HepG2 (cell line): ENCODE data around the gene MUC4. TPM values are rescaled to one million over a fixed set of nuclear protein-coding genes. Genes with fewer than 3 reads are reported as not detected.
A peak's percentile ranks its signal among the peaks of the same experiment; 100 is the strongest.

Source experiments
- BHLHE40 ChIP-seq: IDR thresholded peaks from 2 replicates; pipeline ENCODE4 v1.6.1; 2011; ENCODE audit warnings: low read length, improper control_type of control experiment
- CHD4 ChIP-seq: fragments of 200-600 bp; sonication (generic); IDR thresholded peaks from 2 replicates; pipeline ENCODE4 v1.7.0; 2017; ENCODE audit warnings: mild to moderate bottlenecking, low read length, borderline replicate concordance
- CREB1 ChIP-seq, 2 experiments: fragments of 450-650 bp in 1 of 2; IDR thresholded peaks; 2 replicates each; pipeline ENCODE4 v1.6.1; 2016 to 2017; ENCODE audit warnings: control low read depth in 1 of 2, mild to moderate bottlenecking in 1 of 2, missing compliant biosample characterization in 1 of 2, missing genetic modification characterization in 1 of 2
- CSRNP1 ChIP-seq: sonication (generic); formaldehyde crosslinking; IDR thresholded peaks from 2 replicates; pipeline ENCODE4 v1.8.1; 2023; ENCODE audit warnings: mild to moderate bottlenecking, missing genetic modification reagents
- CSRNP2 ChIP-seq: sonication (generic); formaldehyde crosslinking; conservative IDR thresholded peaks from 2 replicates; pipeline ENCODE4 v1.8.0; 2022; ENCODE audit warnings: low read depth, missing genetic modification reagents
- DNMT3B ChIP-seq: conservative IDR thresholded peaks from 2 replicates; pipeline ENCODE4 v1.6.1; 2016; ENCODE audit warnings: missing biosample characterization, control low read depth
- FIP1L1 ChIP-seq: fragments of 200-400 bp; formaldehyde crosslinking; IDR thresholded peaks from 2 replicates; pipeline ENCODE4 v1.6.1; 2018; ENCODE audit warnings: low read depth, mild to moderate bottlenecking, low read length, moderate library complexity, borderline replicate concordance; ENCODE audit not compliant: insufficient read depth
- GABPA ChIP-seq, 2 experiments: IDR thresholded peaks; 2 replicates each; pipeline ENCODE4 v1.6.1; 2011 to 2016; ENCODE audit warnings: low read depth in 2 of 2, low read length in 1 of 2, missing biosample characterization in 1 of 2, missing genetic modification characterization in 1 of 2
- HOMEZ ChIP-seq: IDR thresholded peaks from 2 replicates; pipeline ENCODE4 v1.6.1; 2016; ENCODE audit warnings: low read depth
- KDM6A ChIP-seq: IDR thresholded peaks from 2 replicates; pipeline ENCODE4 v1.6.1; 2016; ENCODE audit warnings: low read depth
- MBNL3 ChIP-seq: fragments of 250-450 bp; sonication (Bioruptor Pico); conservative IDR thresholded peaks from 2 replicates; pipeline ENCODE4 v1.8.0; 2022; ENCODE audit warnings: mild to moderate bottlenecking, inconsistent platforms
- MIER2 ChIP-seq: IDR thresholded peaks from 2 replicates; pipeline ENCODE4 v1.6.1; 2016; ENCODE audit warnings: missing biosample characterization, missing genetic modification reagents
- NRL ChIP-seq: sonication (generic); formaldehyde crosslinking; IDR thresholded peaks from 2 replicates; pipeline ENCODE4 v1.5.0; 2020; ENCODE audit warnings: missing genetic modification reagents, mild to moderate bottlenecking, moderate library complexity, borderline replicate concordance
- PRPF4 ChIP-seq: fragments of 200-400 bp; formaldehyde crosslinking; IDR thresholded peaks from 2 replicates; pipeline ENCODE4 v1.6.1; 2016; ENCODE audit warnings: low read length, low read depth; ENCODE audit not compliant: poor library complexity, severe bottlenecking
- SATB2 ChIP-seq: sonication (generic); formaldehyde crosslinking; IDR thresholded peaks from 2 replicates; pipeline ENCODE4 v1.5.0; 2020; ENCODE audit warnings: missing genetic modification reagents
- SCMH1 ChIP-seq: sonication (generic); formaldehyde crosslinking; IDR thresholded peaks from 2 replicates; pipeline ENCODE4 v1.9.0; 2021; ENCODE audit warnings: missing genetic modification reagents, mild to moderate bottlenecking, borderline replicate concordance
- TSC22D2 ChIP-seq: sonication (generic); formaldehyde crosslinking; IDR thresholded peaks from 2 replicates; pipeline ENCODE4 v1.5.1; 2020; ENCODE audit warnings: missing genetic modification reagents, mild to moderate bottlenecking, borderline replicate concordance
- ZBTB14 ChIP-seq: sonication (generic); formaldehyde crosslinking; IDR thresholded peaks from 2 replicates; pipeline ENCODE4 v1.4.0; 2020; ENCODE audit warnings: missing genetic modification reagents
- ZNF292 ChIP-seq: sonication (generic); formaldehyde crosslinking; IDR thresholded peaks from 2 replicates; pipeline ENCODE4 v1.8.1; 2022; ENCODE audit warnings: mild to moderate bottlenecking, low read depth, missing genetic modification reagents, borderline replicate concordance
- ZNF329 ChIP-seq: sonication (generic); formaldehyde crosslinking; IDR thresholded peaks from 2 replicates; pipeline ENCODE4 v1.9.0; 2021; ENCODE audit warnings: low read depth, mild to moderate bottlenecking, missing genetic modification reagents
- ZNF543 ChIP-seq: sonication (generic); formaldehyde crosslinking; IDR thresholded peaks from 2 replicates; pipeline ENCODE4 v1.4.0; 2020; ENCODE audit warnings: mild to moderate bottlenecking, missing genetic modification reagents
- ZSCAN22 ChIP-seq: sonication (generic); formaldehyde crosslinking; IDR thresholded peaks from 2 replicates; pipeline ENCODE4 v1.4.0; 2020; ENCODE audit warnings: mild to moderate bottlenecking, missing genetic modification reagents
- ZSCAN25 ChIP-seq: sonication (generic); formaldehyde crosslinking; IDR thresholded peaks from 2 replicates; pipeline ENCODE4 v1.8.0; 2022; ENCODE audit warnings: mild to moderate bottlenecking, missing genetic modification reagents
- polyA plus RNA-seq, 8 experiments: library from polyadenylated mRNA; depleted of rRNA in 3 of 8; stranded (reverse) in 7 of 8; unstranded in 1 of 8; fragments of >200 nt; fragmentation: Illumina TruSeq in 4 of 8; extraction: Trizol in 4 of 8; gene quantifications; 2 replicates each; pipeline versions ENCODE4 v1.2.1 to v1.2.3, GENCODE V29; 2011 to 2016; ENCODE audit warnings: low read depth in 4 of 8, missing spikeins in 1 of 8, mixed read lengths in 1 of 8; ENCODE audit not compliant: insufficient read depth in 1 of 8
- total RNA-seq, 5 experiments: library from RNA; depleted of rRNA; stranded (reverse); fragments of >200 nt; fragmentation: Illumina TruSeq; extraction: Trizol; gene quantifications; 2 replicates each; pipeline ENCODE4 v1.2.3, GENCODE V29; 2016; ENCODE audit warnings: low read depth in 1 of 5

MUC4 gene
- total and polyA plus RNA-seq, 2 of the 13 experiments (the other 11 are each of a cell fraction or from before 2014, with no cell fraction given), result not detected

GRCh38 chr3:195847055-195847950, 35.6 kb upstream of the MUC4 start (continued):
- 0 out of 2 replicates have a peak, but pooled peaks have one; percentile 39 for TF ChIP-seq ZNF292
- TF ChIP-seq BHLHE40, result no peak
- no peak for TF ChIP-seq KDM6A (CRISPR knock-in tag)
- no peak for TF ChIP-seq ZNF543
- no peak for TF ChIP-seq ZSCAN25 (CRISPR knock-in tag)
- TF ChIP-seq ZSCAN22, result no peak
- TF ChIP-seq CSRNP1, result 0 out of 2 replicates have a peak, but pooled peaks have one; percentile 47
- TF ChIP-seq CSRNP2 (CRISPR knock-in tag), result no peak
- TF ChIP-seq CHD4, result no peak
- no peak for TF ChIP-seq SCMH1
- TF ChIP-seq CREB1 (IDR thresholded peaks at IDR 0.05), result no peak
- TF ChIP-seq CREB1 (CRISPR knock-in tag; IDR thresholded peaks at IDR 0.05), result 0 out of 2 replicates have a peak, but pooled peaks have one; percentile 29
- TF ChIP-seq MIER2, result no peak
- TF ChIP-seq TSC22D2 (CRISPR knock-in tag), result no peak
- 0 out of 2 replicates have a peak, but pooled peaks have one; percentile 45 for TF ChIP-seq HOMEZ (CRISPR knock-in tag)
- no peak for TF ChIP-seq GABPA (IDR thresholded peaks at IDR 0.05; ENCODE audit: low read depth, low read length)
- TF ChIP-seq GABPA (CRISPR knock-in tag; IDR thresholded peaks at IDR 0.05; ENCODE audit: low read depth), result no peak
- TF ChIP-seq PRPF4, result no peak
- TF ChIP-seq ZNF329 (CRISPR knock-in tag), result no peak
- TF ChIP-seq SATB2 (CRISPR knock-in tag), result no peak
- TF ChIP-seq NRL (CRISPR knock-in tag), result no peak
- TF ChIP-seq ZBTB14 (CRISPR knock-in tag), result no peak
- no peak for TF ChIP-seq DNMT3B
- no peak for TF ChIP-seq MBNL3 (CRISPR knock-in tag)
- TF ChIP-seq FIP1L1, result no peak
